Umbilical cord (tissue), 2 donors: ENCODE results near the gene CUEDC2. TPM values are rescaled to one million over a fixed set of nuclear protein-coding genes. Genes with fewer than 3 reads are reported as not detected.

Experiments used
- DNase-seq: peaks from one replicate; pipeline ENCODE4 v3.0.0-alpha.2; 2015; ENCODE audit warnings: low spot score
- total RNA-seq: library from RNA; depleted of rRNA; stranded (reverse); fragments of >200 nt; gene quantifications from one replicate; pipeline ENCODE4 v1.2.3, GENCODE V29; 2014; ENCODE audit warnings: low replicate concordance; ENCODE audit not compliant: insufficient read depth

CUEDC2 gene, protein sequence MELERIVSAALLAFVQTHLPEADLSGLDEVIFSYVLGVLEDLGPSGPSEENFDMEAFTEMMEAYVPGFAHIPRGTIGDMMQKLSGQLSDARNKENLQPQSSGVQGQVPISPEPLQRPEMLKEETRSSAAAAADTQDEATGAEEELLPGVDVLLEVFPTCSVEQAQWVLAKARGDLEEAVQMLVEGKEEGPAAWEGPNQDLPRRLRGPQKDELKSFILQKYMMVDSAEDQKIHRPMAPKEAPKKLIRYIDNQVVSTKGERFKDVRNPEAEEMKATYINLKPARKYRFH
- 22.9 TPM for total RNA-seq

DNA sequence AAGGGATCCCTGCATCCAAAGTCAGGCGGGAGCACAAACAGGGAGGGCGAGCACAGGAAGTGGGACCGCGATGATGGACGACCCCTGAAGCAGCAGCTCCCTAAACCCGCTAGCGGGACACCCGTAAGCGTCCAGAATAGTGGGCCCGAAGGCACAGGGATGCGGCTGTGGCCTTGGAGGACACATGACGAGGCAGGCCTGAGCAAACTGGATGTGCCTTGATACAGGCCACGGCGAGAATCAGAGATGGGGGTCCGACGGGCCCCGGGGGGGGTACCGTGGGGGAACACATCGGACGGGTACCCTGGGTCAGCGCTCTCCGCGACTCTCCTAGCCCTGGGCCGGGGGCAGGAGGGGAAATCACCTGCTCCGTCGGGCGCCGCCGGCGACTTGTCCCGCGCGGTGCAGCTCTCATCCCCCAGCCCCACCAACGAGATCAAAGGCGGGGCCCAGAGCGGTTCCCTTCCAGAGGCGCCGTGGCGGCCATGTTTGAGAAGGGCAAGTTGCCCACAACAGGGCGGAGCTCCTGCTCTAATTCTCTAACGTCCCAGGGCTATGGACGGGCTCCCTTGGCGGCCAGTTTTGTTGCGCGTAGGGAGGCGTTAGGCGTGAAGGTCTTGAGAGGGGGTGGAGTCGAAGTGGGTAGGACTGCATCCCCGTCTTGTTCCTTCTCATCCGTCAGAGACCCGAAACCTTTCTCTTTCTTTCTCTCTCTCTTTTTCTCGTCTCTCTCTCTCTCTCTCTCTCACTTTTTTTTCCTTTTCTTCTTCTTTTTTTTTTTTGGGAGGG lies at the start of gene CUEDC2:
TSS of gene CUEDC2 (minus strand) at position 413 of the 789 bp plus-strand sequence. CDS start 7,386 bp downstream, outside the sequence.
- DNase-seq, result peak; percentile 99

DNA sequence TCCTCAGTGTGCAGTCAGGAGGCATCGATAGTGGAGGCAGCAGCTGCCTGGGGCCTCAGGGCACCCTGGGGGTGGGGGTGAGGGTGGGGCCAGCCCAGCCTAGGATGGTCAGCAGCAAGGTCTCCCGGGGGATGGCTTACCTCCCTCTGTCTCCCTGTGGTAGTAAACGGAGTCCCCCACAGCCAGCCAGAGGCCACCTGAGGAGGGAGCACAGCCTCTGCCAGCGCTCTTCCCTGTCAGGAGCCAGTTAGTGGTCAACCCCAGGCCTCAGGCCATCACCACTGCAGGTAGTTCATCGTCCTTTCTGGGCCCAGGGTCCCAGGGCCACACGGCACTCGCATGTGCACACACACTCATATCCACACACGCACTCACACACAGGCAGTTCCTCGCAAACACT lies 48.0 kb upstream of the CUEDC2 start:
- no peak for DNase-seq

DNA sequence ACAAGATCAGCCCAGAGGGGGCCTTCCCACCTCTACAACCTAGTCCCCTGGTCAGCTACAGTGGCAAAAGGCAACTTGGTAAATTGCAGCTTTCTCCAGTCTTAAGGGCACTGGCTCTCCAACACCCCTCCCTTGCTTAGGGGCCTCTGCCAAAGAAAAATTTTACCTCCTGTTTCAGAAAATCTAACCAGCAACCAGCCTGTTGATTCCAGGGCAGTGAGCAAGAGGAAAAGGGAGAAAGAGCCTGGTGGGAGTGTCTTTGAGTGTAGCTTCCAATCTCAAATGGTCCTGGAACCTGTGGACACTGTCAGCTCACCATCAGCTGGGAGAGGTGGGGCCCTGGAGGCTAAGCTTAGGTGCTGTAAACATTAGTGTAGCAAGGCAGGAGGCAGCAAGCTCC lies 47.3 kb upstream of the CUEDC2 start:
- no peak for DNase-seq

DNA sequence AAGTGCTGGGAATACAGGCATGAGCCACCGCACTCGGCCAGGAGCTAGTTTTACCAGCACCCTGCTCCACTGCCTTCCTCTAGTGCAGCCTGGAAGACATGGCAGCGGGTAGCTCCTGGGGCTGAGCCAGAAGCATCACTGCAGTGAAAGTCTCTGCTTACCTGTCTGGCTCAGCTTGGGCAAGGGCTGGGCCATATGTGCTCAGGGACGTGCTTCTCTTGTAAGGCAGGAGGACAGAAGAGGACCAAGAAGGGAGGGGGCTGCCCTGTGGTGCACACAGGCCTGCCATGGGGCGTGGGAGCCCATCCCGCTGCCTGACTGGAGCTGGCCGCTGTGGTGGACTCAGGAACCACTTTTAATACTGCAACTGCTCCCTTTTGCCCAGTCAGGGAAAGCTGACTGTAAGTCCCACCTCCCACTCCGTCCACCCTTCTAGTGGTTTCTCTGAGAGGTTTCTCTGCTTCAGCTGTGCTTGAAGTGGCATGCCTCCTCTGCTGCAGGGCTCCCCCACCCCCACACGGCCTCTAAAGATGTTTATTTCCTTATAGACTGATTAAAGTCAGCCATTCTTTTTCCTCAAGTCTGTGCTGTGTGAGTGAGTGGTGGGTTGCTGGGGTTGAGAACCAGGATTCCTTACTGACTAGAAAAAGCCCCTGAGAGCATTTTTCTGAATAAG lies 44.2 kb upstream of the CUEDC2 start:
- DNase-seq, result no peak

DNA sequence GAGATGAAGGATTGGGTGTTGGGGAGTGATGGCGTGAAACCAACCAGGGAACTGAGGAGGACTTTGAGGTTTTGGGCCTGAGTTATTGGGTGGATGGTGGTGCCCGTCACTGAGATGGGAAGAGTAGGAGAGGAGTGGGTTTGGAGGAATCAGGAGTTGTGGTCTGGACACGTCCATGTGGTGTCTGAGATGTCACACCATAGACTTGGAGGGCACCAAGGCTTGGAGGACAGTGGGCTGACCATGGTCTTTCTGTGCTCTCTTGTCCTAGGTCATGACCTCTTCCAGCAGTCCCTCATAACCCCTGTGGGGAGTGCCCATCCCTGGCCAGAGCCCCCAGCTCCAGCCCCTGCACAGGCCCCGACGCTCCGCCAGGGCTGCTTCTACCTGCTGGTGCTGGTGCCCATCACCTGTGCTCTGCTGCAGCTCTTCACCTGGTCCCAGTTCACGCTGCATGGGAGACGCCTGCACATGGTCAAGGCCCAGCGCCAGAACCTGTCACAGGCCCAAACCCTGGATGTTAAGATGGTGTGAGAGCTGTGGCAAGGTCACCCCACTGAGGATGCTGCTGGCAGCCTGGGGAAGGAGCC lies 43.2 kb upstream of the CUEDC2 start:
- DNase-seq, result no peak

DNA sequence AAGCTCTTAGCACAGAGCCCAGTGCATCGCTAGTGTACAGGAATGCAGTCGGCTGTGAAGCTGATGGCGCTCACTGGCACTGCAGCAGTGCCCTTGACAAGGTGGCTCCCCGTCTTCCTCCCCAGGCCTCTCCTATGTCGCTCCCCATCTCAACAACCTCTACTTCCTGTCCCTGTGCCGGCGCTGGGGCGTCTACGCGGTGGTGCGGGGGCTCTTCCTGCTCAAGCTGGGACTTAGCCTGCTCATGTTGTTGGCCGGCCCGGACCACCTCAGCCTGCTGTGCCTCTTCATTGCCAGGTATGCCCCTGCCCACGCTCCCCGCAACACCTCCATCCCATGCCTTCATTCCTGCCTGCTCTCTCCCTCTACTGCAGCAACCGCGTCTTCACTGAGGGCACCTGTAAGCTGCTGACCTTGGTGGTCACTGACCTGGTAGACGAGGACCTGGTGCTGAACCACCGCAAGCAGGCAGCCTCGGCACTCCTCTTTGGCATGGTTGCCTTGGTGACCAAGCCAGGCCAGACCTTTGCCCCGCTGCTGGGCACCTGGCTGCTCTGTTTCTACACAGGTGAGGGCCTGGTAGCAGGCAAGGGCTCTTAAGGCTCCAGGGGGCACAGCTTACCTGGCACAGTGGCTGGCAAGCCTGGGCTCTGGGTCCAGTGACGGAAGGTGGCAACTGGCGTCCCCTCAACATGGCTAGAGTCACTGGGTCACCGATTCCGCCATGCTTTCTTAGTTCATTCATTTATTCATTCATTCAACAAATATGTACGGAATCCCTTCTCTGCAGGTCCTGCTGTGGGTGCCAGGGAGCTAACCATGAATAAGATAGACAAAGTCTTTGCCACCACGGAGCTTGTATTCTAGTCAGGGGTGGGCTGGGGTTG lies 41.3 kb upstream of the CUEDC2 start:
- no peak for DNase-seq

DNA sequence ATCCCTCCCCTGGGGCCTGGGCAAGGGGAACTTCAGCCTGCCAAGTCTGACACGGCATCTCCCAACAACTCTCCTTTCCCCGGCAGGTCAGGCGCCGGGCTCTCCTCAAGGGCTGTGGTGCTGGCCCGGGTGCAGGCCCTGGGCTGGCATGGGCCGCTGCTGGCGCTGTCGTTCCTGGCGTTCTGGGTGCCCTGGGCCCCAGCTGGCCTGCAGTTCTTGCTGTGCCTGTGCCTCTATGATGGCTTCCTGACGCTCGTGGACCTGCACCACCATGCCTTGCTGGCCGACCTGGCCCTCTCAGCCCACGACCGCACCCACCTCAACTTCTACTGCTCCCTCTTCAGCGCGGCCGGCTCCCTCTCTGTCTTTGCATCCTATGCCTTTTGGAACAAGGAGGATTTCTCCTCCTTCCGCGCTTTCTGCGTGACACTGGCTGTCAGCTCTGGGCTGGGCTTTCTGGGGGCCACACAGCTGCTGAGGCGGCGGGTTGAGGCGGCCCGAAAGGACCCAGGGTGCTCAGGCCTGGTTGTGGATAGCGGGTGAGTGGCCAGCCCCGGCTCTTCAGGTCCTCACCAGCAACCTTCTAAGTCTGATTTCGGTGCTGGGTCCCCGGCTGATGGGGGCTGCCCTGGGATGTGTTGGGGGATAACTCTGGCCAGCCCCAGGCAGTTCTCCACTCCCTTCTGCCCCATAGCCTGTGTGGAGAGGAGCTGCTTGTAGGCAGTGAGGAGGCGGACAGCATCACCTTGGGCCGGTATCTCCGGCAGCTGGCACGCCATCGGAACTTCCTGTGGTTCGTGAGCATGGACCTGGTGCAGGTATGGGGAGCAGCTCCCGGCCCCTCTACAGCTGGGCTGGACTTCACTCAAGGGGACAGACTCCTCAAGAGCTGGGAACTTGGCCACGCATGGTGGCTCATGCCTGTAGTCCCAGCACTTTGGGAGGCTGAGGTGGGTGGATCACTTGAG lies 38.5 kb upstream of the CUEDC2 start:
- DNase-seq, result no peak

DNA sequence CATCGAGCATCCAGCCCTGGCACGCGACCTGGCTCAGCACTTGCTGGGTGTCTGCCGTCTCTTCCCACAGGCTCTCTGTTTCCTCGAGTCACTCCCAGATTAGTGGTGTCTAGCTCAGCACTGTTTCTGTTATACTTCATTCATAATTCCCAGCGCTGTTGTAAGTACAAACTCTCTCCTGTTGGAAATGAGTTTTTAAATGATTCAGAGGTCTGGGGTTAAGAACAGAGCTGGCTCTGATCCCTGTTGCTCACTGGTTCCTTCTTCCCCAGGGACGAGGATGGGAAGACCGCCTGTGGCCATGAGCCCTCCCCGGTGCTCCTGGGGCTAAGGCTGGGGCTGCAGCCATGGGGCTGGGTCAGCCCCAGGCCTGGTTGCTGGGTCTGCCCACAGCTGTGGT lies 36.3 kb upstream of the CUEDC2 start:
- peak; percentile 77 for DNase-seq

DNA sequence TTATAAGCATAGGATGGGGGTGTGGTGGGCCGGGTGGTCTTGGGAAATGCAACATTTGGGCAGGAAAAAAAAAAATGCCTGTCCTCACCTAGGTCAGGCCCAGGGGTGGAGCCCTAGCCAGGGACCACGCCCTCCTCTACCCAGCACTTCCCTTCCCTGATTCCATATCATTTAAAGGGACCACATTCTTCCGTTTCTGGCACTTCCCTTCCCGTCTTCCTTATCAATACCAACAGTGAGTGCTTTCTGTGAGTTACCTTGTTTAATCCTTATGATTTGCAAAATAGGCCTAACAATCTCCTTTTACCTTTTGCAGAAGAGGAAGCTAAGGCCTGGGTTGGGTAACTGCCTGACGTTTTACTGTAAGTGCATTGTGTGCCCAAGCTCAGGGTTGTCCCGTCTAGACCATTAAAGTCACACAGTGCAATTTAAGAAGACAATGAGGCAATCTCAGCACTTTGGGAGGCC lies 35.6 kb upstream of the CUEDC2 start:
- no peak for DNase-seq

DNA sequence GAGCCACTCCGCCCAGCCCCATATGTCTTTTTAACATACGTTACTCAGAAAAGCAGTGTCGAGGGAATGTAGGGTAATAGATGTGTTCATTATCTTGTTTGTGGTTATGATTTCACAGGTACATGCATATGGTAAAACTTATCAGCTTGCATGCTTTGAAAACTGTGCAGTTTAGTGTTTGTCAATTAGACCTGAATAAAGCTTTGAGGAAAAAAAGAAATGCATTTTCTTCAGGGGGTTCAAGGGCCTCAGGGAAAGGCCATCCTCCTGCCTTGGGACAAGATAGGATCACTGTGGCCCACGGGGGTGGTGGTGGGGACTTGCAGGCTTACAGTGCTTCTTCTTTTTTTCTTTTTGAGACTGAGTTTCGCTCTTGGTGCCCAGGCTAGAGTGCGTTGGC lies 34.9 kb upstream of the CUEDC2 start:
- no peak for DNase-seq

DNA sequence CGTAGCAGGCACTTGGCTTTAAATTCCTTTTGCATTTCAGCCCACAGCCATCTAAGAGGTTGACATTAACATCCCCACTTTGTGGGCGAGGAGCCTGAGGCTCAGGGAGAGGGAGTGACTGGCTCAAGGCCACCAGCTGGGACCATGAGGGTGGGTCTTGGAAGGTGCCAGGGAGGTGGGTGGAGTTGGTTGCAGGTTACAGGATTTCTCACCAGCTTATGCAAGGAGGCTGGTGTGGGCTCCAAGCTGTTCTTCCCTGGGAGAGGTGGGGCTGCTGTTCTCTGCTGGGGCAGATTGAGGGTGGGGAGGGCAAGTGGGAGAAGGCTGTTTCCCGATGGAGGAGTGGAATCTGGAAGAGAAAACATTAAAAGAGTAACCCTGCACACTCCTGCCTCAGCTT lies 33.1 kb upstream of the CUEDC2 start:
- no peak for DNase-seq

DNA sequence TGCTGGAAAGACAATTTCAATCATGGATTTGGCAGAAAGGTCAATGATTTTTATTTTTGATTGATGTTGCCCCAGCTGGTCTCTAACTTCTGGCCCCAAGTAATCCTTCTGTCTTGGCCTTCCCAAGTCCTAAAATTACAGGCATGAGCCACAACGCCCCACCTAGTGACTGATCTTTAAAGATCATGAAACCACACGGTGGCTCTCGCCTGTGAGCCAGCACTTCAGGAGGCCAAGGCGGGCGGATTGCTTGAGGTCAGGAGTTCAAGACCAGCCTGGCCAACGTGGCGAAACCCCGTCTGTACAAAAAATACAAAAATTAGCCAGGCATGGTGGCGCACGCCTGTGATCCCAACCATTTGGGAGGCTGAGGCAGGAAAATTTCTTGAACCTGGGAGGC lies 31.6 kb upstream of the CUEDC2 start:
- DNase-seq, result no peak

DNA sequence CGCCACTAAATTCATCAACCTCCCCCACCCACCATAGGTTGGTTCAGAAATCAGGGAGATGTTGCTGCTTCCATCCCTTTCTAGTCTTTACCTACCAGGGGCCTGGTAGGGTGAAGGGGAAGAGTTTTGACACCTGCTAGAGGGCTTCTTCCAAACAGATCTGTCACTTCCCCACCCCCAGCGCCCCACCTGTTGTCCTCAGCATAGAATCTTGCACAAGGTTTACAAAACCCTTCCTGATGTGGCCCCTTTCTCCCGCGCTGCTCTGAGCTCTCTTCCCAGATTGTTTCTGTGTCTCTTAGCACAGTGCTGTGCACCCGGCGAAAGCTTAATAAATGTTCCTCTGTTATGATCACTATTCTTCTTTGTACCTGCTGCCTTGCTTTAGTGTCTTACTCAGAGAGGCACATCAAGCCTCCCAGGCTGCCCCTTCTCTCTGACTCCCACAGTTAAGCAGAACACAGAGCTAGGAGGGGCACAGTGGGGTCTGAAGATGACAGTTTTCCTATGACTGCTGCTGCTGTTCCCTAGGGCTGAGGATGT lies 30.2 kb upstream of the CUEDC2 start:
- no peak for DNase-seq

DNA sequence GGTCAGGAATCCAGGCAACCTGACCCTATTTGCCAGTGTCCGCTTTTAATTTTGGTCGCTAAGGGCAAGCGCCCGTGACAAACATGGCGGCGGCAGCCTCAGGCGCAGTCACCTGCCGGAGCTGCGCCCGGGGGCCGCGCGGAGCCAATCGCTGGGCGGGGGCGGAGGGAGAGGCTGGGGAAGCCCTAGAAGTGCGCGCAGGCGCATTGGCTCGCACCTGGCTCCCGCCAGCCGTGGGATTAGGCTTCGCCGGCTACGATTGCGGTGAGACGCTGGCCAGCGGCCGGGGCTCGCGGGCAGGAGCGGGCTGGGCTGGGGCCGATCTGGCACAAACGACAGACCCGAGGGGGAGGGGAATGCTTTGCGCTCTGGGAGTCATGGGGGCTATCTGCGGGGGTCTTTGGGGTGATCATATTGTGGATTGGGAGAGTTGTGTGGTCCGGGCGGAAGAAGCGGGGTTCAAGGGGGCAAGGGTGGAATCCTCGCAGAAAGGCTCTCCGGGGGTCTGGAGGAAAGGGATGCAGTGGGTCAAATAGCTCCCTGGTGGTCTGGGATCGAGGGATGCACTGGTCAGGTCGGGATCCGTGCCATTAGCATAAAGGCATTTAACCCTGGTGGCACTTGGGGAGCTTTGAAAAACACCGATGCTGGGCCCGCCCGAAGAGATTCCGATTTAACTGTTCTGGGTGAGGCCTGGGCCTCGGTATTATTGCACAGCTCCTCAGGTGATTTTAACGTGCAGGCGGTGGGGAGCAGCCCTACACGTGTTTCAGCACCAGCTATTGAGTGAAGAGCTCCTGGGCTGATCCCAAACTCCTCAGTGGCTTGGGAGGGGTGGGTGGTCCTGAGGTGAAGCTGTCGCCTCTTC lies 29.0 kb upstream of the CUEDC2 start:
- peak; percentile 82 for DNase-seq

DNA sequence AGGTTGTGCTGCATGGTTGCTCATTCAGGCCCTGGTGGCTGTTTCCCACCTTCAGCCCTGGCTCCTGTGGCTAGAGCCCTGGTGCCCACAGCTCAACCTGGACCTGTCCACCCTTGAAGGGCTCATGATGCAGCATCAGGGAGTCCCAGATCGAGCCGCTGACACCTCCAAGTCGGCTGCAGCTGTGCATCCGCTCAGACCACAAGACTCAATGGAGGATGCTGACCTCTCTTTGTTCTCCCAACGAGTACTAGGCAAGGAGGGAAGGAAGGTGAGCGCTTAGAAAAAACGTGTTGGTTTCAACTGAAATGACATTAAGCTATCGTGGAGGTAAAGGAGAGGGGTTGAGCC lies 28.4 kb upstream of the CUEDC2 start:
- DNase-seq, result no peak

DNA sequence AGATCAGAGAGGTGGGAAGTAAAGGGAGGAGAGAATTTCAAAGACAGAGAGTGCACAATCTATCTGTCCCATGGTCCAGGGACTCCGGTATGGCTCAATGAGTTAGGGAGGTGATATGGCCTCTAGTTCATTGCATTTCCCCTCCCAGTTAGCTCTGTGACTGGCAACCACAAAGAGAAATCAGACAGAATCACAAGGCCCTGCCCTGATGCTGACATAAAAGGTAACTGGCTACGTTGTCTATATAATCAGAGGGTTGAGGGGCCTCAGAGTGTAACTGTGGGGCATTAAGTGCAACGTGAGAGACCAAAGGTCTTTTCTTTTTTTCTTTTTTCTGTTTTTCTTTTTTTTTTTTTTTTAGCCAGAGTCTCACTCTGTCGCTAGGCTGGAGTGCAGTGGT lies 26.3 kb upstream of the CUEDC2 start:
- DNase-seq, result no peak

DNA sequence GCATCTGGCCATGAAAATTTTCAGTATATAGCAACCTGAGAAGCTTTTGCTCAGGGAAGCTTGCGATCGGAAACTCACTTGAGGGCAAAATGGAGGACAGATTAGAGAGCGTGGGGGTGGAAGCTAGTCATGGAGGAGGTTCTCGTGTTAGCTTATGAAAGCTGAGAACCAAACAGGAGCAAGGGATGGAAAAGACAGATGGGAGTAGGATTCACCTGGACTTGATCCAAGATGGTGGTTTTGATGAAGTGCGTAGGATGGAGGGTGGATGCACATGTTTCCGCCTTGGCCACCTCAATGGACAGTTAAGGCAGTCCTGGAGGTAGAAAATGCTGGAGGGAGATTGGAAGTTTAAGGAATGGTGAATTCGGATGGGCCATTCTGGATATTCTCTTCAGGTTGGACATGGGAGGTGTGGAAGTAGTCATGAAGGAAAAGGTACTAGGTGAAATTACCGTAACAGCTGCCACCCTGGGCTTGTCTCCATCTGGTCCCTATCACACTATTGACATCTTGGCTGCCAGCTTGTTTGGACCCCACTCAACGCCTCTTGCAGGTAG lies 25.3 kb upstream of the CUEDC2 start:
- no peak for DNase-seq

DNA sequence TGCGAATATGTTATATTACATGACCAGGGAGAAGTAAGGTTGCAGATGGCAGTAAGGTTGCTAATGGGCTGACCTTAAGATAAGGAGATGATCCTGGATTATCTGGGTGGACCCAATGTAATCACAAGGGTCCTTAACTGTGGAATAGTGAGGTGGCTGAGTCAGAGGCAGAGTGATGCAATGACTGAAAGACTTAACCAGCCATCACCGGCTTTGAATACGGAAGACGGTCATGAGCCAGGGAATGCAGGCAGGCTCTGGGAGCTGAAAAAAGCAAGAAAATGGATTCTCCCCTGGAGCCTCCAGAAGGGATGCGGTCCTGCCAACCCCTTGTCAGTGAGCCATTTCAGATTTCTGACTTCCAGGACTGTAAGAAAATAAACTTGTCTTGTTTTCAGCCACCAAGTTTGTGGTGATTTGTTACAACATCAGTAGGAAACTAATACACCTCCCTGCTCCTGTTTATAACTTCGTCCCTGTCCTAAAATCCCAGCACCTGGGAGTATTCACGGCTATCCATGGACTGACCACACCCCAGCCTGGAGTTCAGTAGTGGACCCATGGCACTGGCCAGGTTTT lies 23.6 kb upstream of the CUEDC2 start:
- DNase-seq, result peak; percentile 86
